NOMO-1 (cell line): ENCODE results near the gene SEC24B.
A peak's percentile ranks its signal among the peaks of the same experiment; 100 is the strongest.

Experiments used
- DNase-seq, 2 experiments: peaks; one replicate each; lab custom pipeline; 2025; ENCODE audit not compliant: unreplicated experiment in 2 of 2; lab: John Stamatoyannopoulos, UW

SEC24B gene

GRCh38 chr4:109433205-109434006 lies at the start of gene SEC24B:
Gene SEC24B, plus strand, starts transcription at chr4:109433815. Its CDS starts 55 bp downstream, at chr4:109433870.
- DNase-seq = peak; percentile 77 to 78

- DNase-seq = no peak
These were observed 49.8 kb upstream of the SEC24B start for GRCh38 chr4:109383823-109384222.

- no peak for DNase-seq
These were observed 48.4 kb upstream of the SEC24B start for GRCh38 chr4:109385260-109385659.

GRCh38 chr4:109389369-109390114 lies 44.1 kb upstream of the SEC24B start:
- DNase-seq = no peak

- no peak for DNase-seq
These were observed 43.4 kb upstream of the SEC24B start for GRCh38 chr4:109390115-109390768.

GRCh38 chr4:109395694-109396093 lies 37.9 kb upstream of the SEC24B start:
- no peak for DNase-seq

GRCh38 chr4:109398928-109399327 lies 34.7 kb upstream of the SEC24B start:
- no peak for DNase-seq

GRCh38 chr4:109406337-109406931 lies 27.2 kb upstream of the SEC24B start:
- peak; percentile 7 to 17 for DNase-seq

- no peak for DNase-seq
These were observed 26.4 kb upstream of the SEC24B start for GRCh38 chr4:109407027-109407737.

GRCh38 chr4:109408711-109409110 lies 24.9 kb upstream of the SEC24B start:
- DNase-seq = no peak

- DNase-seq = no peak
These were observed 23.4 kb upstream of the SEC24B start for GRCh38 chr4:109410226-109410625.

- no peak for DNase-seq
These were observed 22.8 kb upstream of the SEC24B start for GRCh38 chr4:109410776-109411175.

- DNase-seq = no peak
These were observed 21.7 kb upstream of the SEC24B start for GRCh38 chr4:109411964-109412363.

GRCh38 chr4:109412776-109413175 lies 20.8 kb upstream of the SEC24B start:
- DNase-seq = no peak

GRCh38 chr4:109414938-109415337 lies 18.7 kb upstream of the SEC24B start:
- no peak for DNase-seq

- no peak for DNase-seq
These were observed 15.0 kb upstream of the SEC24B start for GRCh38 chr4:109418588-109418987.

- no peak for DNase-seq
These were observed 13.9 kb upstream of the SEC24B start for GRCh38 chr4:109419679-109420078.

GRCh38 chr4:109424093-109424841 lies 9.3 kb upstream of the SEC24B start:
- DNase-seq = no peak

GRCh38 chr4:109425405-109425804 lies 8.2 kb upstream of the SEC24B start:
- DNase-seq = no peak

GRCh38 chr4:109429545-109429944 lies 4.1 kb upstream of the SEC24B start:
- DNase-seq = no peak
